H1 (cell line): ENCODE results near the gene TMCC3. TPM values are rescaled to one million over a fixed set of nuclear protein-coding genes. Genes with fewer than 3 reads are reported as not detected.

Source experiments
- CTCF ChIA-PET: fragments of 300-600 bp; sonication (Branson Sonifier 250); formaldehyde crosslinking; loops from one replicate; lab custom pipeline; 2021; ENCODE audit not compliant: partially characterized antibody; lab: Charles Lee
- POLR2A ChIA-PET: fragments of 300-600 bp; sonication (Branson Sonifier 250); formaldehyde crosslinking; loops from one replicate; lab custom pipeline; 2021; ENCODE audit warnings: inconsistent platforms; ENCODE audit not compliant: partially characterized antibody; lab: Charles Lee
- DNase-seq, 2 experiments: peaks; one replicate each; pipeline versions ENCODE4 v3.0.0 to v3.0.0-alpha.2; 2010 to 2022; ENCODE audit warnings: low spot score in 2 of 2, low read depth in 1 of 2, mixed read lengths in 1 of 2
- FAIRE-seq: peaks from 2 replicates; lab custom pipeline; 2011; peaks lifted over from hg19 to GRCh38; lab: Jason Lieb, UNC
- H2AFZ ChIP-seq: 2 replicates; pipeline ENCODE4 v1.8.1; 2012; ENCODE audit warnings: low read length, inconsistent platforms
- H2AK5ac ChIP-seq: 2 replicates; pipeline ENCODE4 v1.6.1; 2013; ENCODE audit warnings: low read depth, low read length
- H2BK120ac ChIP-seq: replicated peaks from 2 replicates; pipeline ENCODE3; 2013; ENCODE audit warnings: low read depth, low read length, inconsistent platforms
- H2BK12ac ChIP-seq: 2 replicates; pipeline ENCODE4 v1.6.1; 2013; ENCODE audit warnings: low read depth, low read length
- H2BK15ac ChIP-seq: 2 replicates; pipeline ENCODE4 v1.6.1; 2013; ENCODE audit warnings: low read length
- H2BK20ac ChIP-seq: 2 replicates; pipeline ENCODE4 v1.6.1; 2013; ENCODE audit warnings: low read length
- H2BK5ac ChIP-seq: 2 replicates; pipeline ENCODE4 v1.6.1; 2013; ENCODE audit warnings: low read depth, low read length
- H3K14ac ChIP-seq: 2 replicates; pipeline ENCODE4 v1.6.1; 2013; ENCODE audit warnings: inconsistent platforms; ENCODE audit not compliant: insufficient read length
- H3K18ac ChIP-seq: 2 replicates; pipeline ENCODE4 v1.6.1; 2013; ENCODE audit warnings: low read length; ENCODE audit errors: extremely low read depth
- H3K23ac ChIP-seq: 2 replicates; pipeline ENCODE4 v1.6.1; 2013; ENCODE audit warnings: inconsistent platforms; ENCODE audit not compliant: insufficient read length
- H3K23me2 ChIP-seq: 2 replicates; pipeline ENCODE4 v1.6.1; 2013; ENCODE audit warnings: low read depth, low read length
- H3K27ac ChIP-seq: 2 replicates; pipeline ENCODE4 v1.6.1; 2011; ENCODE audit warnings: low read depth, low read length, inconsistent platforms
- H3K27me3 ChIP-seq, 4 experiments: replicated peaks in 1 of 4; 1 replicate in 1 of 4; 2 replicates in 3 of 4; pipeline versions ENCODE4 v1.6.1 to v1.8.1; 2011 to 2013; ENCODE audit warnings: low read length in 3 of 4, mild to moderate bottlenecking in 3 of 4, inconsistent platforms in 2 of 4, mixed read lengths in 2 of 4, moderate library complexity in 1 of 4; ENCODE audit not compliant: control insufficient read depth in 3 of 4, insufficient read depth in 3 of 4; ENCODE audit errors: extremely low read depth in 1 of 4
- H3K36me3 ChIP-seq, 4 experiments: 2 replicates each; pipeline versions ENCODE4 v1.6.1 to v1.8.1; 2011 to 2013; ENCODE audit warnings: mild to moderate bottlenecking in 4 of 4, low read length in 3 of 4, moderate library complexity in 2 of 4, control low read depth in 1 of 4, inconsistent platforms in 1 of 4; ENCODE audit not compliant: insufficient read depth in 4 of 4, control insufficient read depth in 2 of 4
- H3K4ac ChIP-seq: replicated peaks from 2 replicates; pipeline ENCODE3; 2013; ENCODE audit warnings: low read length, low read depth, mixed read lengths, inconsistent platforms; ENCODE audit not compliant: insufficient read length
- H3K4me1 ChIP-seq, 4 experiments: replicated peaks in 1 of 4; 1 replicate in 1 of 4; 2 replicates in 3 of 4; pipeline versions ENCODE4 v1.6.1 to v1.8.1; 2011 to 2013; ENCODE audit warnings: low read length in 3 of 4, inconsistent platforms in 2 of 4, mixed read lengths in 1 of 4; ENCODE audit not compliant: insufficient read depth in 4 of 4, control insufficient read depth in 3 of 4
- H3K4me2 ChIP-seq, 2 experiments: 2 replicates each; pipeline versions ENCODE4 v1.6.1 to v1.8.1; 2011 to 2013; ENCODE audit warnings: low read depth in 2 of 2, low read length in 2 of 2, control low read depth in 1 of 2, inconsistent platforms in 1 of 2, mild to moderate bottlenecking in 1 of 2; ENCODE audit not compliant: insufficient read depth in 1 of 2
- H3K4me3 ChIP-seq, 4 experiments: fragments of 200-600, 300-600 bp in 1 of 4; sonication (generic), shearing (Covaris generic), sonication (Bioruptor Twin) in 1 of 4; 2 replicates each; pipeline versions ENCODE4 v1.5.1 to v1.8.1; 2011 to 2016; ENCODE audit warnings: low read length in 4 of 4, low read depth in 3 of 4, control low read depth in 2 of 4, inconsistent platforms in 2 of 4, mild to moderate bottlenecking in 2 of 4, mixed read lengths in 1 of 4, moderate library complexity in 1 of 4; ENCODE audit not compliant: insufficient read depth in 2 of 4; ENCODE audit errors: extremely low read depth in 1 of 4
- H3K56ac ChIP-seq: replicated peaks from 2 replicates; pipeline ENCODE3; 2013; ENCODE audit warnings: low read depth, mild to moderate bottlenecking, mixed read lengths, low read length, inconsistent platforms; ENCODE audit not compliant: insufficient read length
- H3K79me1 ChIP-seq: 2 replicates; pipeline ENCODE4 v1.6.1; 2013; ENCODE audit warnings: low read depth, low read length, control low read depth
- H3K79me2 ChIP-seq, 2 experiments: 2 replicates each; pipeline versions ENCODE4 v1.6.1 to v1.8.1; 2012 to 2013; ENCODE audit warnings: low read length in 2 of 2, mild to moderate bottlenecking in 2 of 2, inconsistent platforms in 1 of 2; ENCODE audit not compliant: insufficient read depth in 2 of 2, control insufficient read depth in 1 of 2
- H3K9ac ChIP-seq, 4 experiments: replicated peaks in 1 of 4; 1 replicate in 1 of 4; 2 replicates in 3 of 4; pipeline versions ENCODE4 v1.6.1 to v1.8.1; 2011 to 2013; ENCODE audit warnings: low read depth in 3 of 4, low read length in 3 of 4, control low read depth in 2 of 4, mild to moderate bottlenecking in 2 of 4, moderate library complexity in 2 of 4, inconsistent platforms in 1 of 4; ENCODE audit errors: extremely low read depth in 1 of 4
- H3K9me3 ChIP-seq, 2 experiments: 2 replicates each; pipeline versions ENCODE4 v1.6.1 to v1.8.1; 2012 to 2013; ENCODE audit warnings: mild to moderate bottlenecking in 2 of 2, moderate library complexity in 2 of 2, control low read depth in 1 of 2, inconsistent platforms in 1 of 2, low read depth in 1 of 2, low read length in 1 of 2, mixed read lengths in 1 of 2; ENCODE audit not compliant: insufficient read depth in 2 of 2
- H4K20me1 ChIP-seq, 2 experiments: replicated peaks in 1 of 2; 2 replicates each; pipeline versions ENCODE3 to v1.8.1; 2011 to 2013; ENCODE audit warnings: inconsistent platforms in 2 of 2, low read length in 2 of 2, mild to moderate bottlenecking in 1 of 2; ENCODE audit not compliant: insufficient read depth in 2 of 2, control insufficient read depth in 1 of 2
- H4K5ac ChIP-seq: 2 replicates; pipeline ENCODE4 v1.6.1; 2013; ENCODE audit warnings: low read length, low read depth, mixed read lengths, inconsistent platforms; ENCODE audit not compliant: insufficient read length
- H4K8ac ChIP-seq: 2 replicates; pipeline ENCODE4 v1.8.0; 2013; ENCODE audit warnings: mild to moderate bottlenecking, moderate library complexity, low read length, inconsistent platforms; ENCODE audit not compliant: insufficient read depth; ENCODE audit errors: extremely low read depth
- H4K91ac ChIP-seq: replicated peaks from 2 replicates; pipeline ENCODE3; 2013; ENCODE audit warnings: low read length, mixed read lengths, inconsistent platforms; ENCODE audit not compliant: insufficient read length
- SIX5 ChIP-seq: IDR thresholded peaks from 2 replicates; pipeline ENCODE4 v1.6.1; 2011; ENCODE audit warnings: mild to moderate bottlenecking, low read depth, low read length
- SP4 ChIP-seq: IDR thresholded peaks from 2 replicates; pipeline ENCODE4 v1.6.1; 2012; ENCODE audit warnings: low read length, inconsistent platforms
- TAF7 ChIP-seq: optimal IDR thresholded peaks from 2 replicates; pipeline ENCODE3; 2011; ENCODE audit warnings: low read depth, mild to moderate bottlenecking, inconsistent platforms, low read length, moderate library complexity, borderline replicate concordance
- WGBS, 2 experiments: shearing (Covaris generic) in 1 of 2; methylation state at CpG; one replicate each; pipeline versions ENCODE4 v1.1.6 to v1.1.7; 2013 to 2015; ENCODE audit warnings: low lambda C conversion rate in 2 of 2, mixed read lengths in 2 of 2, inconsistent platforms in 1 of 2, low coverage in 1 of 2, missing lambda C conversion rate in 1 of 2; ENCODE audit not compliant: insufficient replicate concordance in 2 of 2, insufficient coverage in 1 of 2, insufficient read length in 1 of 2; ENCODE audit errors: extremely low coverage in 1 of 2, missing lambda C conversion rate in 1 of 2; 5-methylcytosine and 5-hydroxymethylcytosine counted together
- polyA plus RNA-seq, 7 experiments: library from polyadenylated mRNA; depleted of rRNA in 3 of 7; stranded (reverse) in 5 of 7; unstranded in 2 of 7; fragments of >200 nt in 5 of 7; fragments of 200-250 nt in 2 of 7; gene quantifications; 1 replicate in 5 of 7; 2 replicates in 1 of 7; 4 replicates in 1 of 7; pipeline versions ENCODE4 v1.2.1 to v1.2.3, GENCODE V29; 2011 to 2013; ENCODE audit warnings: missing spikeins in 2 of 7, mixed read lengths in 2 of 7
- total RNA-seq: library from RNA; stranded (reverse); fragmentation: NEBNext Ultra II Directional; extraction: Animal tissue kit (Norgen Biotek cat#: 25700); gene quantifications from 2 replicates; pipeline ENCODE4 v1.2.1, GENCODE V29; 2021

The TMCC3 gene
- total and polyA plus RNA-seq, 2 of the 8 experiments (the other 6 are each of a cell fraction or from before 2014, with no cell fraction given): 1.7 to 4.1 TPM

DNA sequence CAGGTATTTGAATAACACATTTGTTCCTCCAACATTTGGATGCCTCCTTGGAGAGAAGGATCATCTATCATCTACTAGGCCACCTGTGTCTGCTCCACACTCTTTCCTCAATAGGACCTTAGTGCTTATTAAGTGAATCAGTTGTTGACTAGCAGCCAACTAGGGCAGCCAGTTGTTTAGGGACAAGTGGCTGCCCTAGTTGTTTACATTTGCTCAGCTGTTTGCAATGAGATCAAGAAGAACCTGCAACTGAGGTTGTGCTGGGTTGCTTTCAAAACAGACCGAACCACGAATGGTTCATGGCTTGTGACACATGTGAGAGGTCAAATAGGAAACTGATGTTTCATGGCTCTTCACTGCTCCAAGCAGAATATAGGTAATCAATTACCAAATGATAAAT, 53.8 kb downstream of the TMCC3 start:
- Histone ChIP-seq H3K79me2 (no peaks in the 10 kb centered on the region), H4K5ac (no peak overlapping the region), H2BK120ac (no peak overlapping the region), H3K4me2 (no peak overlapping the region), H4K91ac (no peak overlapping the region), H3K23ac (no peak overlapping the region), H2AK5ac (no peak overlapping the region), H4K20me1 (no peaks in the 10 kb centered on the region), H2AFZ (no peak overlapping the region), H3K56ac (no peak overlapping the region), H3K4me1 (no peaks in the 10 kb centered on the region), H3K27ac (no peak overlapping the region), H2BK12ac (no peak overlapping the region), H3K36me3 (no peaks in the 10 kb centered on the region), H3K79me1 (no peaks in the 10 kb centered on the region), H3K23me2 (no peaks in the 10 kb centered on the region), H2BK5ac (no peak overlapping the region), H3K9me3 (no peaks in the 10 kb centered on the region), H3K18ac (no peak overlapping the region), H2BK15ac (no peak overlapping the region), H4K8ac (no peak overlapping the region), H3K4me3 (no peak overlapping the region), H3K14ac (no peak overlapping the region), H3K27me3 (no peaks in the 10 kb centered on the region), H3K9ac (no peak overlapping the region), H3K4ac (no peak overlapping the region), H2BK20ac (no peak overlapping the region)
- DNase-seq: no peak
- no peak for FAIRE-seq
- ChIA-PET POLR2A (interaction anchor here (1.8 kb wide), 1 partner anchor 55 kb away, joined by 3 read pairs; no protein-coding TSS in a partner anchor), CTCF (no interaction called here)
- no peak for TF ChIP-seq SP4
- no peak for TF ChIP-seq TAF7
- TF ChIP-seq SIX5: no peak
- WGBS, 2 experiments: 95% methylated on average over 2 of the region's 2 CpGs; no CpG with 5 or more reads in 1 of the 2 experiments
